COLO668 (cell line): ENCODE measurements around the gene CAMK1G.

Experiments used
- DNase-seq: peaks from one replicate; lab custom pipeline; 2025; ENCODE audit not compliant: unreplicated experiment; lab: John Stamatoyannopoulos, UW

The CAMK1G gene

DNA sequence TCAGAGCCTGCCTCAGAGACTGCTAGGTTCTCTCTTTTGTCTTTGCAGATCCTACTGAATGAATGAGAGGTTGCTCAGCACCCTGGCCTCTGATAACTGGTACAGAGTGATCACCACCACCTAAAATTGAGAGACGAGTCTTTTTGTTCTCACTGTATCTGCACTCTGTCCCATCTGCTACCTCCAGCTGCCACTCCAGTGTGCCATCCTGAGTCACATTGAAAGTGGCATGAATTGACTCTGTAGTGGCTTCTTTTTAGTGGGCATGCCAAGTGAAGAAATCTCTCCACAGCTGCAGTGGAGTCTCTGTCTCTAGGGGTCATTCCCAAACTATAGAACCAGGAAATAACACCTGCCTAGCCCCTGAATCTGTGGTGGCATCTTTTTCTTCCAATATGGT lies 14.7 kb downstream of the CAMK1G start:
- DNase-seq: no peak

GRCh38 chr1:209600541-209600940 lies 17.0 kb downstream of the CAMK1G start:
- no peak for DNase-seq

DNA sequence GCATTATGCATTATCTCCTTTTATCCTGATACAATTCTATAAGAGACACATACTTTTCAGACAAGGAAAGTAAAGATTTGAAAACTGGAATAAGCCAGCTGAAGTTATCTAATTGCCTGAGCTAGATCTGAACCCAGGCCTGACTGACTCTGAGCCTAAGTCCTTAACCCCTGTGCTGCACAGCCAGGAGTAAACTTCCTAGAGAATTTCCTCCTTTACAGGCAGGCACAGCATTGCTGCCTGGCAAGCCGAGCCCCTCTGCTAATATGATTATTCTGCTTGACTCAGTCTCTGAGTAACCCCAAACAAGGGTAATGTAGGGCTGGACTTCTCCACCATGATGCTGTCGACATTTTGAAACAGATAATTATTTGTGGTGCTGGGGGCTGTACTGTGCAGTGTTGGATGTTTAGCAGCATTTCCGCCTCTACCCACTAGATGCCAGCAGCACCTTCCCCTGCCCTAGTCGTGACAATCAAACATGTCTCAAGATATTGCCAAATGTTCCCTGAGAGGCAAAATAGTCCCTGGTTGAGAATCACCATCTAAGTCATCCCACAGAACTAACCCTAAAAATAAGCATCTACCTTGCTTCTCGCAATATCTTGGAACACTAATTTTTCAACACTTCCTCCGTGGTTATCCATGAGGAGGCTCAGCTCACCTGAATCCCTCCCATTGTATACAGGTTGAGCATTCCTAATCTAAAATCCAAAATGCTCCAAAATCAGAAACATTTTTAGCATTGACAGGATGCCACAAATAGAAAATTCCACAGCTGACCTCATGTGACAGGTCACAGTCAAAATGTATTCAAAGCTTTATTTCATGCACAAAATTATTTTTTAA lies 18.5 kb downstream of the CAMK1G start:
- peak; percentile 28 for DNase-seq

DNA sequence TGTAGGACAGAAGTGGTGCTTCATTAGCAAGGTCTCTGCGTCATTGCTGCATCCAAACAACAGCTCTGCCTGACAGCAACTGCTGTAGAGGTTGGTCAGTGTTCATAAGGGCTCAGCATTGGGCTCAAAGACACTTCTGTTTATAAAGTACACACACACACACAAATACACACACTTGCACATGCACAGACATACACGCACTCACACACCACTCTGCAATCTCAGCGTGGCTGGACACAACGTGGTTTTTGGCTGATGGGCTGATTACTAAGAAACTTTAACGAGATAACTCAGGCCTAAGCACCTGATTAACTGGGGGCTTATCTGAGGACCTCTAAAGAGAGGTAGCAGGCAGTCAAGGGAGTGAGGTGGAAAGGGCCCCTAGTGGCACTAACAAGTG lies 20.4 kb downstream of the CAMK1G start:
- no peak for DNase-seq

DNA sequence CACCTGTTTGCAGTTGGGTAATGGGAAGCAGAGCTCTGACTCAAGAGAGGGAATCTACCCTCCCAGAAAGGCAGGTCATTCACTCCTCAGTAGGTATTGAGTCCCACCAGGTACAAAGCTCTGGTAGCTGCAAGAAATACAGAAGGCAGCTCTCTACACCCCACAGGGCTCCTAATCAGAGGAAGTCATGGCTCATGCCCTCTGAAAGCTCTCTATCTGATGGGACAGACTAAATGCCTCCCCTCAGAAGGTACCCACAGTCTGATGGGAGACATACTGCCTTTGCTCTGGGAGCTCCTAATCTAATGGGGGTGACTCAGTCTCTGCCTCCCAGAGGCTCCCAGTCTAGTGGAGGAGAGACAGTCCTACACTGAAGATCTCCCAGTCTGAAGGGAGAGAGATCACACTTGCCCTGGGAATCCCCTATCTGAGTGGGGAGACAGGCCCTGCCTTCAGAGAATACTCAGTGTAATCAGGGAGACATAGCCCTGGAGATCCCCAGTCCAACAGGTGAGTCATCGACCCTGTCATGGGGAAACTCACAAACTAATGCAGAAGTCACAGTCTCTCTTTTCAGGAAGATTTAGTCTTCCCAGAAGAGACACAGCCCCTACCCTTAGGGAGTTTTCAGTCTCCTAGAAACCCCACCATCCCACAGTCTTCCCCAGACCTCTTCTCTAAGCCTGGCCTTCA lies 23.7 kb downstream of the CAMK1G start:
- DNase-seq: no peak

GRCh38 chr1:209607795-209608178 lies 24.3 kb downstream of the CAMK1G start:
- no peak for DNase-seq

DNA sequence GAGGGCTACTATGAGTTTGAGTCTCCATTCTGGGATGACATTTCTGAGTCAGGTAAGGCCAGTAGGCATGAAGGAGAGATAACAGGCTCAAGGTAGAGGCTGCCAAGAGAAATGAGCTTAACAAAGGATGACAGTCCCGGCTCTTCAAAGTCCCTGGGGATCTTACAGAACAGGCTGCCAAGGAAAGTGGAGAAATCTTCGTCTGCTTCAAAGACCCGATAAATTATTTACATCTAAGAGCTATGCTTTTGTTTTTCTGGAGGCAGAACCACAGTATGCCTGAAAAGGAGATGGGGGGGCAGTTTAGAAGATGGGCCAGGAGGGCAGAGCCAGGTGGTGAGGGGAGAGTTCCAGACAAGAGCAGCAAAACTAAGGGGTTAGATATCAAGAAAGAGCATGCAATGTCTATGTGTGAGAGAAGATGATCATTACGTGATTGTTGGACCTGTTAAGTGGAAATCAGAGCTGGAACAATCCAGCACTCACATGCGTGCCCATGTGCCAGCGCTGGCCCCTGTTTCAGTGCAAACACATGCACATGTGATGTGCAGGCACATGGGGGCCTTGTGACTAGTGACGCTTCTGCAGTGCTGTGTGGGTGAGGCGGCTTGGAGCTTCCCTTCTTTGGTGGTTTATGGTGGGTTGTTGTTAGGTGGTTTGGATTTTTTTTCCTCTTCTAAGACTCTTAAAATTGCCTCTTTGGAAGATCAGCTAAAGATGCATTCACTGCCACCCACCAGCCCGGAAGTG lies 25.7 kb downstream of the CAMK1G start:
- DNase-seq: no peak

DNA sequence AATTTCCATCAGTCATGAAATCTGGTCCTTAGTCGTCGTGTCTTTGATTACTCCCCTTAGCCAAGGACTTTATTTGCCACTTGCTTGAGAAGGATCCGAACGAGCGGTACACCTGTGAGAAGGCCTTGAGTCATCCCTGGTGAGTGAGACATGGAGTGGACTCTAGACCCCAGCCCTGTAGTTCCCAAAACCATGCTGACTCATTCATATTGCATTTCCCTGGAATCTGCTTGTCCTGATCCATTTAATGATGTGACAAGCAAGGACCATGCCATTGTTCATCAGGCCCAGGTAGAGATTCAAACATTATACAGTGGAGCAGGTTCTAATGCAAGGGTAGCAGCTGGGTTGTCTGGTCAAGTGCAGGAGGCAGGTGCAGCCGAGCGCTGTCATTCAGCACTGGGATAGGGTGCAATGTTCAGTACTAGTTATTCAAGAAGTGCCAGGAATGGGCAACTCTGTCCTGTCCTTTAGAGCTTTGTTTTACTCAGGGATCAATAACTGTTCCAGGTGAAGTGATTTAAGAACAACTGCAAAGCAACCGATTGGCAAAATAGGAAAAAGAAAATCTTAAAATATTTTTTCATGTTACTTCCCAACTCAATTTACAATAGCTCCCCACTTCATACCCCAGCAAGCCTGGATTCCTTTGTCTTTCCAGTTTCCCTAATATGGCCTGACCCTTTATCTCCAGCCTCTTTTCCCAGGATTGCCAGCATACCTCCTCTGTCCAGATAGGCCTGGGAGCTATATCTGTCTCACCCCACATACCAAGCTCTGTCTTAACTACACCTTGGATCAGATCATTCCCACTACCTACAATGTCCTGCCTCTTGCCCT lies 26.5 kb downstream of the CAMK1G start:
- peak; percentile 14 for DNase-seq

DNA sequence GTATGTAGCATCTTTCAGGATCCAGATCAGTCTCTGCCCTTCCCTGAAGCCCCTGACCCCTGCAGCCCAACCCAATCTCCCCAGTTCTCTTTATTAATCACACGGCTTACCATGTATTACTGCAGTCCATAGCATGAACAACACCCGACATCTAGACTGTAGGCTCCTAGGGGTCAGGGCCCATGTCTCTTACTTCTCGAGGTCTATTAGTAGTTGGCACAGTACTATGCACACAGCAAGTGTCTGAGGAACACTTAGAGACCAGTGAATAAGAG lies 27.1 kb downstream of the CAMK1G start:
- DNase-seq: no peak

DNA sequence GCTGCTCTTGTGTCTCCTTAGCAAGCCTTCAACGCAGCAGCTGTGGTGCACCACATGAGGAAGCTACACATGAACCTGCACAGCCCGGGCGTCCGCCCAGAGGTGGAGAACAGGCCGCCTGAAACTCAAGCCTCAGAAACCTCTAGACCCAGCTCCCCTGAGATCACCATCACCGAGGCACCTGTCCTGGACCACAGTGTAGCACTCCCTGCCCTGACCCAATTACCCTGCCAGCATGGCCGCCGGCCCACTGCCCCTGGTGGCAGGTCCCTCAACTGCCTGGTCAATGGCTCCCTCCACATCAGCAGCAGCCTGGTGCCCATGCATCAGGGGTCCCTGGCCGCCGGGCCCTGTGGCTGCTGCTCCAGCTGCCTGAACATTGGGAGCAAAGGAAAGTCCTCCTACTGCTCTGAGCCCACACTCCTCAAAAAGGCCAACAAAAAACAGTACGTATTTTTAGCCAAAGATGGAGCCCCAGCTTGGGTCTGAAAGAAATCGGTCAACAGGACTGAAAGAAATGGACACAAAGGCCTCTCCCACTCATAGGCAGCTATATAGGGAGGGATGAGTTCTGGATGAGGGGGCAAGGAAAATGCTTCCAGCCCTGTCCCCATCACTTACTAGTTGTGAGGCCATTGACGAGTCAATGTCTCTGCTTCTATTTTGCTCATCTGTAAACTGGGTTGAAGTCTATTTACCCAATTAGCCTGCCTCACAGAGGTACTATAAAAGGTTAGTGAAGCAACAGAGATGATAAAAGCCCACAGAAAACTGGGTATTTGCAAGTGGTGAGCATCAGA lies 28.5 kb downstream of the CAMK1G start:
- DNase-seq: no peak

GRCh38 chr1:209612646-209613399 lies 29.3 kb downstream of the CAMK1G start:
- DNase-seq: no peak

DNA sequence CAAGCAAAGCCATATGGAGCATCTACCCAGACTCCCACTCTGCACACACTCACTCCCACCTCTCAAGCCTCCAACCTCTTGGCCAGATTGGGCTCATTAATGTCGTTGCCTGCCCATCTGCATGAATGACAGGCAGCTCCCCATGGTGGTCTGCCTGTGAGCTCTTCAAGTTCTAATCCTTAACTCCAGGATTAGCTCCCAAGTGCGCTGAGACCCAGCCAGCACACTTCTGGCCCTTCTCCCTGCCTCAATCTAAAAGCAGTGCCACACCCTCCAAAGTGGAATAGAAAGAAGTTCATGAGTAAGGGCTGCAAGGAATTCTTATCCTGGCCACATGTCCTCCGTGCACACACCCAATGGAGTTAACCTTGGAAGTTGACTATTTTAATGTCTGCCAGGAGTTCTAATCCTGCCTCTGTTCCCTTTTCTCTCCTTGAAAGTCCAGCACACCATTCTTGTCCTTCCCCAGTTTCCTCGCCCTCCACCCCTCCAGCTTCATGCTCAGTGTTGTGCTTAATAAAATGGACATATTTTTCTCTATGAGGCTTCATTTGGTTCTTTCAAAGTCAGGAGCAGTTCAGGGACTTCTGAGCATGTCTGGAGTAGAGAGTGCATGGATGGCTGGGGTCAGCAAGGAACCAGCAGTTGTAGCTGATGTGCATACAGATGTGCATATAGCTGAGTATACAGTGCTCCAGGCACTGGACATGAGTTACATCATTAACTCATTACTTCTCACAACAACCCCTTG lies 30.1 kb downstream of the CAMK1G start:
- DNase-seq: no peak

DNA sequence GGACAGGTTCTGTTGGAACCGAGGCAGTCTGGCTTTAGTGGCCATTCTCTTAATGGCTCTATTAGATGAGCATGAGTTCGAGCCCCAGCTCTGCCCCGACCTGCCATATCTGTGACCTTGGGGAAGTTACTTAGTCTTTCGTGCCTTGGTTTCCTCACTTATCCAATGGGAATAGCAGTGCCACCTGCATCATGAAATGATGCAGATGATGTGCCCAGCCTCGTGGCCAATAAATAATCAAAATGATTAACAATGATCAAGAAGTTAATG lies 30.6 kb downstream of the CAMK1G start:
- no peak for DNase-seq

DNA sequence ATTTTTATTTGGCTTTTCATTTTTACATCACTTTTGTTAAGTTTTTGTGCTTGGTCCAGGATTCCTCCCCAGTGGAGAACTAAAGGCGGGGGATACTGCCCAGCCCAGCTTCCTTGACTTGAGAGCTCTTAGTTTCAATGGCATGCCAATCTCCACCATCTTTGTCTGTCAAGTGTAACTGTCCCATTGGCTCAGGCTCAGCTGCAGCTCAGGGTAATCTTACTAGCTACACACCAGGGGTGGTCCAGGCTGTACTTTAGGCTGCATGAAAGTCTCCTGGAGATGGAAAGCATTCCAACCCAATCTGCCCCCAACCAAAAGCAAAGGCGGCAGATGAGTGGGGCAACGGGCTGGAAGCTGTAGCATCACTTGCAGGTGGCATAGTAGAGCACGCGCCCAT lies 31.4 kb downstream of the CAMK1G start:
- no peak for DNase-seq

GRCh38 chr1:209616366-209617046 lies 33.0 kb downstream of the CAMK1G start:
- DNase-seq: no peak

GRCh38 chr1:209617047-209617673 lies 33.6 kb downstream of the CAMK1G start:
- no peak for DNase-seq

DNA sequence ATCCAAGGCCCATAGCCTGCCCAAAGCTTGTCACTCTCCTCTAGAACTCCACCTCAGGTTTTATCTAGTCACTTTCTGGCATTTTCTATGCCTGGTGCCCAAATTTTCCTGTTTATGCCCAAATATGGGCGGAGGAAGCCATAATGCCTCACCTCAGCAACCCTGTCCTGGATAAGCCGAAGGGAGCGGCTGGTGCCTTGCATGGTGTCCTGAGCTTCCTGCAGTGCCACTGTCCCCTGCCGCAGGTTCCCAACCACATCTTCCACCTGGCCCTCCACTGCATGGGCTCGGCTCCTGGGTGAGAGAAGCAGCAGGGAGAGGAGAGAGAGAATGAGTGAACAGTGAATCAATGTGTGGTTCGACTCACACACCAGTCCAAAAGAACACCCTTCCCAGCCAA lies 34.2 kb downstream of the CAMK1G start:
- DNase-seq: no peak

DNA sequence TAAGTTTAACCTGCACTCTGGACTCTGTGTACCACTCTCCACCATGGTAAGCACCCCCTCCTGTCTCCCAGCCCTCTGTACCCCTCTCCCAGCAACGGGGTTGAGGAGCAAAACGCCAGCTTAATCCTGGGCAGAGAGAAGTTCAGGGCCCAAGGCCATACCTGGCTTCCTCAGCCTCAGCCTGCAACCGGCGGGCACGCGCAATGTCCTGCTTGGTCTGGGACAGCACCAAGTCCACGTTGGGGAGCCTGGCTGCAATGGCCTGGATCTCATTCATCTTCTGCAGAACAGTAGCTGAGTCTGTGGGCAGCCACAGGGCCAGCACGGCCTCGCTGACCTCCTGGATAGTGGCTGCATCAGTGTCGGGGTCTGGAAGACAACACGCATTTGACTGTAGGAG lies 34.8 kb downstream of the CAMK1G start:
- DNase-seq: no peak
